K562 (cell line): ENCODE results near the gene RRAD. TPM values are rescaled to one million over a fixed set of nuclear protein-coding genes. Genes with fewer than 3 reads are reported as not detected.

ENCODE experiments used
- ATF1 ChIP-seq, 2 experiments: fragments of 450-650 bp in 1 of 2; IDR thresholded peaks; 2 replicates each; pipeline ENCODE4 v1.6.1; 2016; ENCODE audit warnings: missing compliant biosample characterization in 1 of 2, missing genetic modification characterization in 1 of 2
- BRF1 ChIP-seq: IDR thresholded peaks from 3 replicates; pipeline ENCODE4 v1.6.1; 2011; ENCODE audit warnings: borderline replicate concordance, mild to moderate bottlenecking; ENCODE audit not compliant: insufficient read length; ENCODE audit errors: extremely low read depth
- CBFA2T2 ChIP-seq: fragments of 450-650 bp; conservative IDR thresholded peaks from 2 replicates; pipeline ENCODE4 v1.6.1; 2017; ENCODE audit warnings: mild to moderate bottlenecking
- CBX3 ChIP-seq, 2 experiments: IDR thresholded peaks; 1 replicate in 1 of 2; 2 replicates in 1 of 2; pipeline ENCODE4 v1.6.1; 2012; ENCODE audit warnings: inconsistent platforms in 2 of 2, low read length in 2 of 2, borderline replicate concordance in 1 of 2, control low read depth in 1 of 2
- CREB3 ChIP-seq: fragments of 450-650 bp; conservative IDR thresholded peaks from 2 replicates; pipeline ENCODE4 v1.6.1; 2016; ENCODE audit warnings: missing genetic modification characterization, low read depth, mild to moderate bottlenecking, missing compliant biosample characterization, moderate library complexity
- FOSL1 ChIP-seq: fragments of 200-800 bp; sonication (Bioruptor generic); conservative IDR thresholded peaks from 2 replicates; pipeline ENCODE4 v1.6.1; 2016; ENCODE audit warnings: missing genetic modification characterization, missing compliant biosample characterization
- GABPA ChIP-seq: fragments of 200-800 bp; sonication (Bioruptor generic); conservative IDR thresholded peaks from 2 replicates; pipeline ENCODE4 v1.6.1; 2016; ENCODE audit warnings: low read depth, missing genetic modification characterization, missing compliant biosample characterization
- HCFC1 ChIP-seq: IDR thresholded peaks from 2 replicates; pipeline ENCODE4 v1.6.1; 2012; ENCODE audit warnings: low read depth, low read length, improper control_type of control experiment
- HDAC2 ChIP-seq: fragments of 450-650 bp; IDR thresholded peaks from 2 replicates; pipeline ENCODE4 v1.6.1; 2016; ENCODE audit warnings: mild to moderate bottlenecking
- NFIX ChIP-seq: fragments of 250-450 bp; sonication (Bioruptor Pico); IDR thresholded peaks from 2 replicates; pipeline ENCODE4 v1.4.0; 2020; ENCODE audit warnings: low read depth, mild to moderate bottlenecking, moderate library complexity
- NR4A1 ChIP-seq, 2 experiments: fragments of 250-450 bp in 1 of 2; fragments of 450-650 bp in 1 of 2; sonication (Bioruptor Pico) in 1 of 2; IDR thresholded peaks; 2 replicates each; pipeline versions ENCODE4 v1.4.0 to v1.6.1; 2016 to 2020; ENCODE audit warnings: mild to moderate bottlenecking in 2 of 2, missing compliant biosample characterization in 1 of 2, missing genetic modification characterization in 1 of 2, moderate library complexity in 1 of 2
- PBX2 ChIP-seq, 2 experiments: IDR thresholded peaks in 1 of 2; conservative IDR thresholded peaks in 1 of 2; 2 replicates each; pipeline ENCODE4 v1.6.1; 2016; ENCODE audit warnings: low read depth in 2 of 2, mild to moderate bottlenecking in 1 of 2, missing compliant biosample characterization in 1 of 2, missing genetic modification characterization in 1 of 2, moderate library complexity in 1 of 2
- TFAP4 ChIP-seq: sonication (generic); formaldehyde crosslinking; IDR thresholded peaks from 2 replicates; pipeline ENCODE4 v1.8.0; 2022; ENCODE audit warnings: missing genetic modification reagents, mild to moderate bottlenecking, moderate library complexity, borderline replicate concordance
- U2AF1 ChIP-seq: fragments of 200-400 bp; formaldehyde crosslinking; optimal IDR thresholded peaks from 2 replicates; pipeline ENCODE3; 2017; ENCODE audit warnings: mild to moderate bottlenecking, low read depth, low read length, moderate library complexity
- polyA plus RNA-seq, 8 experiments: library from polyadenylated mRNA; depleted of rRNA in 4 of 8; stranded (reverse) in 5 of 8; unstranded in 3 of 8; fragments of >200 nt; fragmentation: Nextera tagmentation in 2 of 8; fragmentation: Illumina TruSeq in 1 of 8; extraction: Ambion mirVana in 2 of 8; extraction: Trizol in 1 of 8; gene quantifications; 2 replicates each; pipeline versions ENCODE4 v1.2.1 to v1.2.3, GENCODE V29; 2011 to 2014; ENCODE audit warnings: inconsistent platforms in 1 of 8, missing spikeins in 1 of 8
- total RNA-seq, 7 experiments: library from RNA; depleted of rRNA in 6 of 7; stranded (reverse); fragments of >200 nt in 6 of 7; fragmentation: Illumina TruSeq in 2 of 7; extraction: Trizol in 2 of 7; gene quantifications; 2 replicates each; pipeline versions ENCODE4 v1.2.1 to v1.2.3, GENCODE V29; 2011 to 2021; ENCODE audit warnings: low replicate concordance in 1 of 7
- TF ChIP-seq, protein P1 (sequence below): fragments of 200-800 bp; sonication (Bioruptor generic); IDR thresholded peaks from 2 replicates; pipeline ENCODE4 v1.6.1; 2017; ENCODE audit warnings: missing genetic modification characterization, missing compliant biosample characterization
- TF ChIP-seq, protein P2 (sequence below): fragments of 250-450 bp; sonication (Bioruptor Pico); IDR thresholded peaks from 2 replicates; pipeline ENCODE4 v1.8.0; 2022; ENCODE audit warnings: moderate library complexity, mild to moderate bottlenecking, inconsistent platforms
- TF ChIP-seq, protein P3 (sequence below), 2 experiments: fragments of 450-650 bp; IDR thresholded peaks; 2 replicates each; pipeline ENCODE4 v1.6.1; 2016

Gene RRAD
- total and polyA plus RNA-seq, 9 of the 15 experiments (the other 6 are each of a cell fraction or from before 2014, with no cell fraction given) = 0.09 to 0.20 (median 0.13) TPM; not detected in 5

DNA sequence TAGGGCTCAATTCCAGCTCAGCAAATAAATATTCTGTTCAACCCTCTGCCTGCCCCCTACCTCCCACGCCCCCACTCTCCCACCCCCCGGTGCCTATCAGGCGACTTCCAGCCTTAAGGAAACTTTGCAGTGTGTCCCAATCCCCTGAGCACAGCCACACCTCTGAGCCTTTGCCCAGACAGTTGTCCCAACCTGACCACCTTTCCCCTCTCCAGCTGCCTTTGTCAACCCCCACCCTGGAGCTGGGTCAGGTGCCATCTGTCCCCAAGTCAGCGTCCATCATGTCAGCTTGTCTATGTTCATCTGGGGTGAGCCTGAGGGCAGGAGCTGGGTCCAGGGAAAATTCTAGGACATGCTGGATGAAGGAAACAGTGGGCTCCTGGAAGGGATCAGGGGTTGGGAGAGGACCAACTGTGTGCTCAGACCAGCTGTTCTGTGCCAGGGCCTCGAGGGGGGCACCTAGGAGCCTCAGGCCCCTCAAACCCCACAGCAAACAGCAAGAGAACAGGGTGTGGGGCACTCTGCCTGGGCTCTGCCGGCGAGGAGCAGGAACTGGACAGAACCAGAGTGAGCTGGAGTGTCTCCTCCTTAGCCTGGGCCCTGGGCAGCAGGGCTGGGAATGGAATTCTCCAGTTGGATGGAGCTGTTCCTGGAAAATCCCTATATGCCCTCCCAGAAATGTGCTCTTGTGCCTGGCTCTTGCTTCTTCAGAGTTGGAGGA is 24.5 kb downstream of the RRAD start (continued):
- TF ChIP-seq PBX2 (CRISPR knock-in tag; IDR thresholded peaks at IDR 0.05; ENCODE audit: low read depth) (no peak), PBX2 (tag; conservative IDR thresholded peaks at IDR 0.05; ENCODE audit: low read depth) (no peak), ATF1 (CRISPR knock-in tag; IDR thresholded peaks at IDR 0.05) (no peak), ATF1 (tag; IDR thresholded peaks at IDR 0.05) (no peak), NFIX (CRISPR knock-in tag) (no peak), HDAC2 (no peak), CREB3 (tag) (0 out of 2 replicates have a peak, but pooled peaks have one; percentile 26), CBX3 (IDR thresholded peaks at IDR 0.05; ENCODE audit: borderline replicate concordance in 1 of 2, low read length in 2 of 2) (no peak), HCFC1 (no peak), CBFA2T2 (0 out of 2 replicates have a peak, but pooled peaks have one; percentile 1), NR4A1 (CRISPR knock-in tag; IDR thresholded peaks at IDR 0.05) (no peak), NR4A1 (tag; IDR thresholded peaks at IDR 0.05) (peak; percentile 52; the same call in 1 of the 2 replicates), BRF1 (no peak), TFAP4 (CRISPR knock-in tag) (no peak), FOSL1 (tag) (no peak), U2AF1 (no peak), GABPA (no peak)
- TF ChIP-seq, protein P1, sequence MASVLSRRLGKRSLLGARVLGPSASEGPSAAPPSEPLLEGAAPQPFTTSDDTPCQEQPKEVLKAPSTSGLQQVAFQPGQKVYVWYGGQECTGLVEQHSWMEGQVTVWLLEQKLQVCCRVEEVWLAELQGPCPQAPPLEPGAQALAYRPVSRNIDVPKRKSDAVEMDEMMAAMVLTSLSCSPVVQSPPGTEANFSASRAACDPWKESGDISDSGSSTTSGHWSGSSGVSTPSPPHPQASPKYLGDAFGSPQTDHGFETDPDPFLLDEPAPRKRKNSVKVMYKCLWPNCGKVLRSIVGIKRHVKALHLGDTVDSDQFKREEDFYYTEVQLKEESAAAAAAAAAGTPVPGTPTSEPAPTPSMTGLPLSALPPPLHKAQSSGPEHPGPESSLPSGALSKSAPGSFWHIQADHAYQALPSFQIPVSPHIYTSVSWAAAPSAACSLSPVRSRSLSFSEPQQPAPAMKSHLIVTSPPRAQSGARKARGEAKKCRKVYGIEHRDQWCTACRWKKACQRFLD (CRISPR knock-in tag) = no peak
- TF ChIP-seq, protein P2, sequence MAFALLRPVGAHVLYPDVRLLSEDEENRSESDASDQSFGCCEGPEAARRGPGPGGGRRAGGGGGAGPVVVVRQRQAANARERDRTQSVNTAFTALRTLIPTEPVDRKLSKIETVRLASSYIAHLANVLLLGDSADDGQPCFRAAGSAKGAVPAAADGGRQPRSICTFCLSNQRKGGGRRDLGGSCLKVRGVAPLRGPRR (CRISPR knock-in tag) = 0 out of 2 replicates have a peak, but pooled peaks have one; percentile 9
- TF ChIP-seq, protein P3, sequence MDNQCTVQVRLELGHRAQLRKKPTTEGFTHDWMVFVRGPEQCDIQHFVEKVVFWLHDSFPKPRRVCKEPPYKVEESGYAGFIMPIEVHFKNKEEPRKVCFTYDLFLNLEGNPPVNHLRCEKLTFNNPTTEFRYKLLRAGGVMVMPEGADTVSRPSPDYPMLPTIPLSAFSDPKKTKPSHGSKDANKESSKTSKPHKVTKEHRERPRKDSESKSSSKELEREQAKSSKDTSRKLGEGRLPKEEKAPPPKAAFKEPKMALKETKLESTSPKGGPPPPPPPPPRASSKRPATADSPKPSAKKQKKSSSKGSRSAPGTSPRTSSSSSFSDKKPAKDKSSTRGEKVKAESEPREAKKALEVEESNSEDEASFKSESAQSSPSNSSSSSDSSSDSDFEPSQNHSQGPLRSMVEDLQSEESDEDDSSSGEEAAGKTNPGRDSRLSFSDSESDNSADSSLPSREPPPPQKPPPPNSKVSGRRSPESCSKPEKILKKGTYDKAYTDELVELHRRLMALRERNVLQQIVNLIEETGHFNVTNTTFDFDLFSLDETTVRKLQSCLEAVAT (IDR thresholded peaks at IDR 0.05) = no peak
